Measurements from ENCODE around the gene NANOS2. TPM values are rescaled to one million over a fixed set of nuclear protein-coding genes. Genes with fewer than 3 reads are reported as not detected.
"Not testable (repeated sequence)": the region's sequence is repeated elsewhere in the genome, so short reads cannot be mapped to it uniquely, and the experiment has no call there.

The NANOS2 gene
- total RNA-seq, 1 donor from 2014 or later: not detected

DNA sequence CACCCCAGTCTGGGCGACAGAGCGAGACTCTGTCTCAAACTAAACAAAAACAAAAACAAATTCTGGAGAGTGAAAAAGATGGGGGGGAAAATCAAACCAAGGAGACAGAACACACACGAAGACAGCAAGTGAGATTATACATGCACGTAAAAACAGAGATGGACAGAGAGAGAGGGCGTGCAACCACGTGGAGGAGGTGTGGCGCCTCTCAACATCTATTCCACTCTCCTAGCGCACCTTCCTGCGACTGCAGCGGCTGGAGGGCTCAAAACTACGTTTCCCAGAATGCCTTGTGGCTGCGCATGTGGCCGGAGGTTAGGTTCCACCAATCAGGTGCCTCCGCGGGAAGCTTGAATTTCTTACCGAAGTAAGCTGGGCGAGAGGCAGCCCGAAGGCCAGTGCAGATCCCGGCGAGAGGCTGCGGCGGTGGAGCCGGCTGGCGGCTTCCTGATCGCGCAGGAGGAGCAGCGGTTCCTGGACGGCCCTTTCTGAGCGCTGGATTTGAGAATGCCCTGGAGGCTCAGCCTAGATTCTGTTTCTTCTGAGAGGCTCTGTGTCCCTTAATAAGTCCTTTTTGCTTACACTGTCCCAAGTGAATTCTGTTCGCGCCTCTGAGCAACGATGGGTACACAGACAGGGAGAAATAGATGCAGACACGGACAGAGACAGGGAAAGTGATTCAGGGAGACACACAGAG is 13.1 kb upstream of the NANOS2 start:
- peak; percentile 93 for DNase-seq

DNA sequence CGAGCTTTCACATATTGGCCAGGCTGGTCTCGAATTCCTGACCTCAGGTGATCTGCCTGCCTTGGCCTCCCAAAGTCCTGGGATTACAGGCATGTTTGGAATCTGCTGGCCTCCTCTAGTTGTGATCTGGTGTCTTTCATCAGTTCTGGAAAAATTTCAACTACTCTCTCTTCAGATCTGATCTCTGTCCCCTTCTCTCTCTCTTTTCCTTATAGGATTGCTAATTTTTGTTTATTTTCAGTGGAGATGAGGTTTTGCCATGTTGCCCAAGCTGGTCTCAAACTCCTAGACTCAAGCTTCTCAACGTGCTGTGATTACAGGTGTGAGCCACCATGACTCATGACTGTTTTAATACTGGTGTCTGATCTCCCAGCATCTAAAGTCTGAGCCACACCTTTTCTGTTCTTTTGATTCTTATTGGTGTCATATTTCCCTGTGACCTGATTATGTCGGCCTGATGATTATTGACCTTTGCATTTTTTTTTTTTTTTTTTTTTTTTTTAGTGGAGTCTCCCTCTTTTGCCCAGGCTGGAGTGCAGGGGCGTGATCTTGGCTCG is 10.4 kb upstream of the NANOS2 start:
- no peak for DNase-seq

- no peak for DNase-seq
Observed at GRCh38 chr19:45922281-45922680, 7.7 kb upstream of the NANOS2 start.

GRCh38 chr19:45920458-45920857 is 5.9 kb upstream of the NANOS2 start:
- DNase-seq: no peak

DNA sequence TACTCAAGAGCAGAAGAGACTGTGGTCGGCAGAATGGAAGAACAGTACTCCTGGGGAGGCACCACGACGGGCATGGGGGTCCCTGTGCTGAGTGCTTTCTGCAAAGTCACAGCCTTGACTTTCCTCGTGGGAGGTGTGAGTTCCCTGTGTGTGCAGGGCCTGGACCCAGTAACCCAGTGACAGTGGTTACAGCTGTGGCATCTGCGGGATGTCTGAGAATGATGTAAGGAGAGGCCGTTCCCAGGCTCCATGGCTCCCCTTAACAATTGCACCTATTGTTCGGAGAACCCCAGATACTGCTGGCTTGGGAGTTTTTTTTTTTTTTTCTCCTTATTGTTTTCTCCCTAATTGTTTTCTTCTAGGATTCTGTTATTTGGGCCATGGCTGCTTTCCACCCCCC is 5.1 kb upstream of the NANOS2 start:
- no peak for DNase-seq

- no peak for DNase-seq
Observed at GRCh38 chr19:45918721-45919120, 4.1 kb upstream of the NANOS2 start.

- DNase-seq: no peak
Observed at GRCh38 chr19:45917421-45918091, 3.0 kb upstream of the NANOS2 start.

DNA sequence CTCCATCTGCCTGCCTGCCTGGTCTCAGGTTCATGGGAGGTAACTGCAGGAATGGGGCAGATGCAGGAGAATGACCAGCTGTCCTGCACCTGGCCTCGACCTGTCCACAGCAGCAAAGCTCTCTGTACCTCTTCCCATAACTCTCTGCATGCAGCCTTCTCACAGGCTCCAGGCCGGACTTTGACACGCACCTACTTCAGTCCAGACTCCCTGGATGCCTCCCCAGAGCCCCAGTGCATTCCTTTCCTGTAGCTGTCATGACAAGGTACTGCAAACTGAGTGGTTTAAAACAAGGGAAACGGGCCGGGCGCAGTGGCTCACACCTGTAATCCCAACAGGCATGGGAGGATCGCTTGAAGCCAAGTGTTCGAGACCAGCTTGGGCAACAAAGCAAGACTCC is 3.3 kb downstream of the NANOS2 start:
- DNase-seq: no peak

DNA sequence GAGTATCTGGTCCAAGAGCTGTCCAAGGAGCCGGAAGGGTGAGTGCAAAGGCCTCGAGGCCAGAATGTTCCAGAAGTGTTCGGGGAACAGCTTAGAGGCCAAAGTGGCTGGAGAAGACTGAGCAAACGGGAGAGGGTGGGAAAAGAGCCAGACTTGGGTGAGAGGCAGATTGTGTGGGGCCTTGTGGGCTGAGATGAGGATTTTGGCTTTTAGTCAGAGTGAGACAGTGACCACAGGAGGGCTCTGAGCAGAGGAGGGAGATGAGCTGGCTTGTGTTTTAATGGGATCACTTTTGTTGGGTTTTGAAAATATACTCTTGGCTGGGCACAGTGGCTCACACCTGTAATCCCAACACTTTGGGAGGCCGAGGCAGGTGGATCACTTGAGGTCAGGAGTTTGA is 5.6 kb downstream of the NANOS2 start:
- DNase-seq: no peak

GRCh38 chr19:45906221-45906620 is 8.4 kb downstream of the NANOS2 start:
- no peak for DNase-seq

DNA sequence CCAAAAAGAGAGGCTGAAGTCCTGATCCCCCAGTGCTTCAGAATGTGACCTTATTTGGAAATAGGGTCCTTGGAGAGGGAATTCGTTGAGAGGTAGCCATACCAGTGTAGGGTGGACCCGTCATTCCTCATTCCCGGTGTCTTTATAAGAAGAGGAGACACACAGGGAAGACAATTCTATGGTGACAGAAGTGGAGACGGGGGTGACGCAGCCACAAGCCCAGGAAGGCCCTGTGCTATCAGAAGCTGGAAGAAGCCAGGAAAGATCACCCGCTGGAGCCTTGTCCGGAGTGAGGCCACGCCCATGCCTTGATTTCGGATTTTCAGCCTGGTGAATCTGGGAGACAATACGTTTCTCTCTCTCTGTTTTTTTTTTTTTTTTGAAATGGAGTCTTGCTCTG is 9.6 kb downstream of the NANOS2 start:
- DNase-seq: no peak

- DNase-seq: peak; percentile 100
Observed at GRCh38 chr19:45902651-45903625, 11.6 kb downstream of the NANOS2 start.

DNA sequence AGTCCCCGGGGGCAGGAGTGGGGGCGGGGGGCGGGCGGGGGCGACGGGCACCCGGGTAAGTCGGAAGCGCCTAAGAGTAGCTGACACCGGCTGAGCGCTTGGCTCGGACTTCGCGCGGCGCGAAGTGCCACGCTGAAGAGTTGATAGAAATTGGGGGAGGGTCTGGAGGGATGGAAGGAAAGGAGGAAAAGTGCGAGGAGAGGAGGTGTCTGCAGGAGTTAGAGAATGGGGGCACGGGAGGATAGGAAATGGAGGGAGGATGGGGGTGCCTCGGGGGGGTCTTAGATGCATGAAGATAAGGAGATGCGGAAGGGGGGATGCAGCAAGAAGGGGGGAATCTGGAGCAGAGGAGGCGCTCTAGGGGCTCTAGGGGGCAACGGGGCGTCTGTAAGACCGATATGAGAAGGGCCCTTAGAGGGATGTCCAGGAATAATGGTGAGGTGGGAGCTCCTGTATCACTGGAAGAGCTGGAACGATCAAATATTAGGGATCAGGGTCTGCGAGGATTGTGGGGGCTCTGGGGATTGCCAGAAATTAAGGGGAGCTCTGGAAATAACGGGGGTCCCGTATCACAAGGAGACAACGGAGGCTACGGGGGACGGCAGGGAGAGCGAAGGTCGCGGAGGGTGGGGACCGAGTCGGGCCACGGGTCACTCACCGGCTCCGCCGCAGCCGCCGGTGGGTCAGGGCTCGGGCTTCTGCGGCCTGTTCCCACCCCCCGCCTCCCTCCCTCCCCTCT is 12.5 kb downstream of the NANOS2 start, which contains the start of gene MYPOP:
TSS of gene MYPOP (minus strand) at position 702 of the 739 bp plus-strand sequence. CDS start 840 bp downstream, outside the sequence.
- DNase-seq: no peak

- DNase-seq: peak; percentile 21
Observed at GRCh38 chr19:45901432-45901911, 13.1 kb downstream of the NANOS2 start.

DNA sequence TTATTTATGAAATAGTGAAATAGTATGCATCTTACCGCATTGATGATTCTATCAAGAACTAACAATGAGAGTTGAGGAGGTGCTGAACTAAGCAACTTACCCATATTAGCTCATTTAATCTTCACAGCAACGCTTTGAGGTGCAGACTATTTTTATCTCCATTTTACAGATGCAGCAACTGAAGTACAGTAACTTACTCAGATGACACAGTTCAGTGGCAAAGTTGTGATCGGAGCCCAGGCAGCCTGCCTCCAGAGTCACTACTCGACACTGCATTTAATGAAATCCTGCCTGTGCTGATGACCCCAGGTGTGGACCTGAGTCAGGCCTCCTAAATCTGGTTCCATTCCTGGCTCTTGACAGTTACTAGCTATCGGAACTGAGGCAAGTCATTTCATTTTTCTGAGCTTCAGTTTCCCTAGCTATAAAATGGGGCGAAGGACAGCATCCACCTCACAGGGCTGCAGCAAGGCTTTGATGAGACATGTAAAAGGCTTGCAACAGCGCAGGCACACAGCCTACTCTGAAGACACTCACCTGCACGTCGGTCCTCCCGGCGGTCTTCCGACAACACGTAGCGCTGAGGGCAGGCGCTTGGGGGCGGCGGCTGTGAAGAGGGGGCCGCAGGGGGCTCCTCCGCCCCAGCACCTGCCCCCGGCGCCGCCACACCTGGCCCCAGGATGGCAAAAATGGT is 13.7 kb downstream of the NANOS2 start:
- DNase-seq: no peak

GRCh38 chr19:45899919-45900589 is 14.5 kb downstream of the NANOS2 start:
- no peak for DNase-seq

DNA sequence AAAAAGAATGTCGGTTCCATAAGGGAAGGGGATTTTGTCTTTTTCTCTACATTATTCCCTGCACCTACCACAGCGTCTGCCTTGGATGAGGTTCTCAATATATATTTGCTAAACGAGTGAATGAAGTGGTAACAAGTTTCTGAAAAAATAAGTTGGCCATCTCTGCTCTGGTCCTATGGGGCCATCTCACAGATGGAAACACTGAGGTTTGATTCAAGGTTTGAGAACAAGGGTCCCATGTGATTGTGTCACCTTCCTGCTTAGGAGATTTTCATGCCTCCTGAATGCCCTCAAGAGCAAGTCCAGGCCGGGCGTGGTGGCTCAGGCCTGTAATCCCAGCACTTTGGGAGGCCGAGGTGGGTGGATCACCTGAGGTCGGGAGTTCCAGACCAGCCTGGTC is 15.3 kb downstream of the NANOS2 start:
- no peak for DNase-seq

- DNase-seq: no peak
Observed at GRCh38 chr19:45897261-45897812, 17.2 kb downstream of the NANOS2 start.

DNA sequence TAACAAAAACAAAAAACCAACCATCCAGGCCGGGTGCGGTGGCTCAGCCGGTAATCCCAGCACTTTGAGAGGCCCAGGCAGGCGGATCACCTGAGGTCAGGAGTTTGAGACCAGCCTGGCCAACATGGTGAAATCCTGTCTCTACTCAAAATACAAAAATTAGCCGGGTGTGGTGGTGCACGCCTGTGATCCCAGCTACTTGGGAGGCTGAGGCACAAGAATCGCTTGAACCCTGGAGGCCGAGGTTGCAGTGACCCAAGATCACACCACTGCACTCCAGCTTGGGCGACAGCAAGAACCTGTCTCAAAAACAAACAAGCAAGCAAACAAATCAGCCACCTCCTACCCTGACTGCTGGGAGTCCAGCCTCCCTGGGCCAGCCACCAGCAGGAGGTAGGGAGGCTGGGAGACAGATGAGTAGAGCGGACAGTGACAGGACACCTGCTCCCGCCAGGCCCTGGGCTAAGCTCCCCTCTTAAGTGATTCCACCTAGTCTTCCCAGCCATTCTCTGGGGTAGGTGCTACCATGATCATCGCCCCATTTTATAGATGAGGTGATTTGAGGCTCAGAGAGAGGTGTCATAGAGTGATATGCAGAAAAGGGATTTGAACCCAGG is 18.5 kb downstream of the NANOS2 start:
- DNase-seq: not testable (repeated sequence)

Data from tongue (tissue), 2 donors.